ENCODE measurements around the gene CELSR1. TPM values are rescaled to one million over a fixed set of nuclear protein-coding genes. Genes with fewer than 3 reads are reported as not detected.

CELSR1 gene
- total and polyA plus RNA-seq, 2 of the 13 experiments (the other 11 are each of a cell fraction or from before 2014, with no cell fraction given), result 0.78 to 1.8 TPM

DNA sequence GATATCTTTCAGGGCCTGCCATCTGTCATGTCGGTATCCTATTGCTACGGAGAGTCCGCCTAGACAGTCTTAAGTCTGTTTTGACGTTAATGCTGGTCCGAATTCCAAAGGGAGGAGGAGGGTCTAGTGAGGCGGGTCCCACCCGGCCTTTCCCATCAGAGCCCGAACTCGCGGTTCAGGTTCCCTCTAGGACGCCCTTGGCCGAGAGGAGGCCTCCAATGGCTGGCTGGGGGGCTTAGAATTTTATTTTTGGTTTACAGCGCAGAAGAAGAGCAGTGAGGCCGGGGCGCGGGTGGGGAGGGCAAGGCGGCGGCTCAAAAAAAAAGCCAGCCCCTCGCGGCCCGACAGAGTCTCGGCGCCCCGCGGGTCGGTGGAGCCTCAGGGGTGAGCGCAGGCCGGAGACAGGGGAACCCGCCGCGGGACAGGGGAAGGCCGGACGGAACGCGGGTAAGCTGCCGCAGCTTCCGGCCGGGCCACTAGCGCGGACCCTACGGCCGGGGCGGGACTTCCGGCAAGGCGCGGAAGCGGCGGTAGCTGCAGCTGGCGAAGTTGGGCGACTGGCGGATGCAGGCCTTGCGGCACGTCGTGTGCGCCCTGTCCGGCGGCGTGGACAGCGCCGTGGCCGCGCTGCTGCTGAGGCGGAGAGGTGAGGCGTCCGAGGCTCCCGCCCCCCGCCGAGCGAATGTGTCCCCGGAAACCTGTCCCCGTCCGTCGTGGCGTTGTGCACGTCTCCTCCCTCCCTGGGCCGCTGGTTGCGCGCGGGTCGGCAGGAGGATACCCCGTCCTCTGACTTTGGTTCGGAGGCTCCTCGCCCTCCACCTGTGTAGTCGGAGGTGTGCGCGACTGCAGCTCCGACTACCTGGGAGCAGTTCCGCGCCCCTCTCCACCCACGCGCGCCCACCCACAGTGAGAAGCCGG is 202.0 kb downstream of the CELSR1 start, which contains the start of gene TRMU (continued):
- TF ChIP-seq, protein P1, sequence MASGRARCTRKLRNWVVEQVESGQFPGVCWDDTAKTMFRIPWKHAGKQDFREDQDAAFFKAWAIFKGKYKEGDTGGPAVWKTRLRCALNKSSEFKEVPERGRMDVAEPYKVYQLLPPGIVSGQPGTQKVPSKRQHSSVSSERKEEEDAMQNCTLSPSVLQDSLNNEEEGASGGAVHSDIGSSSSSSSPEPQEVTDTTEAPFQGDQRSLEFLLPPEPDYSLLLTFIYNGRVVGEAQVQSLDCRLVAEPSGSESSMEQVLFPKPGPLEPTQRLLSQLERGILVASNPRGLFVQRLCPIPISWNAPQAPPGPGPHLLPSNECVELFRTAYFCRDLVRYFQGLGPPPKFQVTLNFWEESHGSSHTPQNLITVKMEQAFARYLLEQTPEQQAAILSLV (CRISPR knock-in tag; IDR thresholded peaks at IDR 0.05; ENCODE audit: borderline replicate concordance), result peak; percentile 44; the same call in 1 of the 2 replicates
- TF ChIP-seq, protein P2, sequence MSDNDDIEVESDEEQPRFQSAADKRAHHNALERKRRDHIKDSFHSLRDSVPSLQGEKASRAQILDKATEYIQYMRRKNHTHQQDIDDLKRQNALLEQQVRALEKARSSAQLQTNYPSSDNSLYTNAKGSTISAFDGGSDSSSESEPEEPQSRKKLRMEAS (IDR thresholded peaks at IDR 0.05), result peak; percentile 92
- TF ChIP-seq ZNF281 (CRISPR knock-in tag; IDR thresholded peaks at IDR 0.05; ENCODE audit: borderline replicate concordance), result no peak
- 0 out of 2 replicates have a peak, but pooled peaks have one; percentile 16 for TF ChIP-seq PCBP1 (IDR thresholded peaks at IDR 0.05; ENCODE audit: borderline replicate concordance, low read depth, low read length)
- peak; percentile 98 for TF ChIP-seq PHF20 (CRISPR knock-in tag; IDR thresholded peaks at IDR 0.05)
- TF ChIP-seq SRSF1 (optimal IDR thresholded peaks at IDR 0.05; ENCODE audit: low read depth, low read length), result no peak
- TF ChIP-seq YY1 (IDR thresholded peaks at IDR 0.05; ENCODE audit: insufficient read depth, insufficient replicate concordance, low read depth, low read length), result peak; percentile 83
- peak; percentile 64; the same call in 1 of the 2 replicates for TF ChIP-seq REXO4 (CRISPR knock-in tag; IDR thresholded peaks at IDR 0.05; ENCODE audit: borderline replicate concordance)
- no peak for TF ChIP-seq ZNF260 (CRISPR knock-in tag; IDR thresholded peaks at IDR 0.05; ENCODE audit: borderline replicate concordance, low read depth)
- TF ChIP-seq, protein P3, sequence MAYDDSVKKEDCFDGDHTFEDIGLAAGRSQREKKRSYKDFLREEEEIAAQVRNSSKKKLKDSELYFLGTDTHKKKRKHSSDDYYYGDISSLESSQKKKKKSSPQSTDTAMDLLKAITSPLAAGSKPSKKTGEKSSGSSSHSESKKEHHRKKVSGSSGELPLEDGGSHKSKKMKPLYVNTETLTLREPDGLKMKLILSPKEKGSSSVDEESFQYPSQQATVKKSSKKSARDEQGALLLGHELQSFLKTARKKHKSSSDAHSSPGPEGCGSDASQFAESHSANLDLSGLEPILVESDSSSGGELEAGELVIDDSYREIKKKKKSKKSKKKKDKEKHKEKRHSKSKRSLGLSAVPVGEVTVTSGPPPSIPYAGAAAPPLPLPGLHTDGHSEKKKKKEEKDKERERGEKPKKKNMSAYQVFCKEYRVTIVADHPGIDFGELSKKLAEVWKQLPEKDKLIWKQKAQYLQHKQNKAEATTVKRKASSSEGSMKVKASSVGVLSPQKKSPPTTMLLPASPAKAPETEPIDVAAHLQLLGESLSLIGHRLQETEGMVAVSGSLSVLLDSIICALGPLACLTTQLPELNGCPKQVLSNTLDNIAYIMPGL (CRISPR knock-in tag; IDR thresholded peaks at IDR 0.05; ENCODE audit: borderline replicate concordance in 1 of 2, low read depth in 1 of 2), result peak; percentile 87 to 88
- peak; percentile 18 for TF ChIP-seq PHF5A (CRISPR knock-in tag; IDR thresholded peaks at IDR 0.05; ENCODE audit: low read depth, unreplicated experiment)
- TF ChIP-seq PRDM15 (CRISPR knock-in tag; IDR thresholded peaks at IDR 0.05), result no peak
- TF ChIP-seq ZNF282 (IDR thresholded peaks at IDR 0.05; ENCODE audit: partially characterized antibody), result no peak
- no peak for TF ChIP-seq NBN (conservative IDR thresholded peaks at IDR 0.05)
- no peak; the same call in 1 of the 2 replicates for TF ChIP-seq ZNF256 (CRISPR knock-in tag; conservative IDR thresholded peaks at IDR 0.05)
- TF ChIP-seq PTBP1 (IDR thresholded peaks at IDR 0.05; ENCODE audit: low read depth, low read length, poor library complexity, severe bottlenecking), result no peak
